T-helper 22 cell (primary cell): ENCODE results near the gene RTN4RL1.
A peak's percentile ranks its signal among the peaks of the same experiment; 100 is the strongest.
"Not testable (repeated sequence)": the region's sequence is repeated elsewhere in the genome, so short reads cannot be mapped to it uniquely, and the experiment has no call there.

Experiments
- DNase-seq: peaks from one replicate; pipeline ENCODE4 v3.0.0-alpha.2; 2020; ENCODE audit warnings: low read depth

RTN4RL1 gene

DNA sequence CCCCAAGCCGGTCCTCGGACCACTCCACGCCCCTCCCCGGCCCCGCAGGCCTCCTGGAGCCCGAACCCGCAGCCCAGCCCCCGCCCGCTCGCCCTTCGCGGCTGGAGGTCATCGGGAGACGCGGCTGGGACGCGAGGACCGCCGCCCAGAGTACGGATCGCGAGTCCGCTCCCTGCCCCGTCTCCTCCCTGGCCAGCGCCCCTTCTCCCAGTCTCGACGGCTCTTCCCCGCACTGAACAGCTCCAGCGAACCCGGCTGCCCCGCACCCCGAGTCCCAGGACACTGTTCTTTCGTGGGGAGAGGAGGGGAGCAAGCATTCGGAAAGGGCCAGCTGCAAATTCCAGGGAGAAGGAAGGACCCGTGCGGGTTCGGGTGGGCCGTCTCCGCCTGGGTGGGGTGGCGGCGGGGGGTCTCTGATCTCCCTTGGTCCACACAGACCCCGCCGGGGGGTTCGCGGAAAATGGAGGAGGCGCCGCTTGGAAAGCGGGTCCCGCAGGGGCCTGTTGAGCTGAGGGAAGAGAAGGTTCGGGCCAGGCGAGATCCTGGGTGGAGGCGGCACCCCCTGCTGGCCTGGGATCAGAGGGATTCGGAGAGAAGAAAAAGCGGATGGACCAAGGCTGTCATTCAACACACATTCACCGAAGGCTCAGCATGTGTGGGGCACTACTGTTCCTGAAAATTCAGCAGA is 632 bp upstream of the RTN4RL1 start:
- no peak for DNase-seq

- no peak for DNase-seq
Observed at GRCh38 chr17:2024572-2025219, 438 bp downstream of the RTN4RL1 start.

DNA sequence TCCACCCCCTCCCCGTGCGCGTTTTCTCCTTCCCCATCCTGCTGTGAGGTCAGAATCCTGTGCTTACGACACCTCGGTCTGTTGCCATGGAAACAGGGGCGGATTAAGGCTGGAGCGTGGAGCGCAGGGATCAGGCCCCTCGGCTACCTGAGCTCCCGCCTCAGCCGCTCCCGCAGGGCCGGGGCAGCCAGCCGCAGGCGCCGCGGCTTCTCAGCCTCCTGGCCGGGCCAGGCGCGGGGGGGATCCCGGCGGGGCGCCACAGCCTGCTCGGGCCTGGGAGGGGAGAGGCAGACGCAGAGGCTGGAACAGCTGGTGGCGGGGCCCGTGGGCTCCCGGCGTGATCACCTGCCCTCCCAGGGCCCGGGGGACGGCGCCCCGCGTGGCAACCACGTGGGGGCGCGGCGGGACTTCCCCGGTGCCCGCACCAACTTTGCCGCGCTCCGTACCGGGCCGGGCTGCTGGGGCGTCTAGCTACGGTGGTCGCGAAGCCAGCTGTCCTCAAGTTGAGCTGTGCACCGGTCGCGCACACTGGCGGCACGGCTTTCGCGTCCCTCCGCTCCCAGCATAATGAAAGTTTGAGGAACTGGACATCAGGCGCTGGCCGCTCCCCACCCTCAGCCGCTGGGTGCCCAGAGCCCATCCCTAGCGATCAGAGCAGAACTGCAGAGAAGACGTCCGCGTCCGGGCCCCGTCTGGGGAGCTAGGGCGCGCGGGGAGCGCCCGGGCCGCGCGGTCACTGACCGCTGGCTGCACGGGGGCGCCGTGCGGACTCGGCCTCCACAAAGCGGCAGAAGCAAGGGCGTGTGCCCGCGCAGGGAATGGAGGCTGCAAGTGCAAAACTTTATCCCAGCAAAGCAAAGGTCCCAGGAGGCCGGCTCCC is 1.2 kb downstream of the RTN4RL1 start:
- DNase-seq: peak; percentile 34

DNA sequence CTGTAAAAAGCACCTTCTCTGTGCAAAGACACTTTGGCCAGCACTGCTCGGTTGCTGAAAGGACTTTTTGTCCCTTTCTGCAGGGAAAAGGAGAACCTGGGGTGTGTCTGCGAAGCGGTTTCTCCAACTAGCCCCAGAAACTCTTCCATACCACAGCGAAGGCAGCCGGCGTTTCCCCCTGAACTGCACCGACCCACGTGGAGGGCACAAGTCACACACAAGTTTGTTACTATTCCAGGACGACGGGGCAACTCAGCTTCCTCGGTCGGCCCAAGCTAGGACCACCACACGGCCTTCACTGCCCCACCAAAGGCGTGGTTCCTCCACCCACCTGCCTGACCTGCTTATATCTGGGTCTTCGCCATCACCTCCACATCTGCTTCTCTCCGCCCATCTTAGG is 1.9 kb downstream of the RTN4RL1 start:
- DNase-seq: no peak

GRCh38 chr17:2022647-2023240 is 2.4 kb downstream of the RTN4RL1 start:
- DNase-seq: no peak

GRCh38 chr17:2020721-2021120 is 4.4 kb downstream of the RTN4RL1 start:
- DNase-seq: no peak

DNA sequence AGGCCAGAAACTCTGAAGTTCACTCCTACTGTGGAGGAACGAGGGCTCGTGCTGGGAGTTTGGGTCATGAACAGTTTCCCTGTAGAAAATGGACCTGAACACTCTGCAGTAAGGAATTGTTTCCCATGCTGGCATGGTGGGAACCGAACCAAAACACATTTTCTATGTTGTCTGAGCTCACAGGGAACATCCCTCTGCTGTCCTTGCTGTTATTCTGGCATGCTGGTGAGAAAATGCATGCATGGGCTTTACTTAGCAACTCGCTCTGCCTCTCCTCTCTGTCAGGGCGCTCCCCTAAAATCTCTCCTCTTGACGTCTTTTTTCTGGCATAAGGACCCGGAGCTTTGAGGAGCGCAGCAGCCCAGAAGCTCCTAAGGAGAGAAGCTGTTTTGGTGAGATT is 5.4 kb downstream of the RTN4RL1 start:
- DNase-seq: no peak

- no peak for DNase-seq
Observed at GRCh38 chr17:2018716-2019510, 6.2 kb downstream of the RTN4RL1 start.

- DNase-seq: no peak
Observed at GRCh38 chr17:2017274-2017941, 7.7 kb downstream of the RTN4RL1 start.

DNA sequence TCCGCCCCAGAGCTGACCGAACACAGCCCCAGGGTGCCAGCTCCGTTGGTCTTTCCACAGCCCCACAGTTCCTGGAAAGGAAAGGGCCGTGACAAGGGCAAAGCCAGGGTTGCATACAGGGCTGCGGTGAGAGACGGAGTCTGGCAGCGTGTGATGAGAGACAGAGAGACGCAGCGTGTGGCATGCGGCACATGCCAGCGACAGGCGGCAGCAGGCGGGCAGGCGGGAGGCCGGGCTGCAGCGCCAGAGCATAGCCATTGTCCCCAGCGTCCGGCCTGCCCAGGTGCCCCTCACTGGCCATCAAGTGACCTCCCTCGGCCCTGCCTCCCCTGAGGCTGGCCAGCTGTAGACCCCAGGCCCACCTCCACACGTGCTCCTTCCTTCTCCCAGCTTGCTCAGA is 8.6 kb downstream of the RTN4RL1 start:
- no peak for DNase-seq

DNA sequence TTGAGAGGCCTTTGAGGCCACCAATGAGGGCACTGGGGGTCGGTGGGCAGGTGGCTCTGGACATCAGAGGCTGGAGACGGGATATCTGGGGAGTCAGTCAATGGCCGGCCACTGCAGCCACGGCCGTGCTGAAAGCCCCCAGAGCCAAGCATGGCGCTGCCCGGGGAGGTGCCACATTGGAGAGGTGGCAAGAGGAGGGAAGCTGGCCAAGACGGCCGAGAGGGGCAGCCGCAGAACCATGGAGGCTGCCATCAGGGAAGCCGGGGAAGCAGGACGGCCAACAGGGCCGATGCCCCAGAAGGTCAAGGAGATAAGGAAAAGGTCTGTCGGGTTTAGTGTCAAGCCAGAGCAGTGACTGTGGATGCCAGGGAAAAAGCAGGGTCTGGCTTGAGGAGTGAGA is 9.8 kb downstream of the RTN4RL1 start:
- no peak for DNase-seq

DNA sequence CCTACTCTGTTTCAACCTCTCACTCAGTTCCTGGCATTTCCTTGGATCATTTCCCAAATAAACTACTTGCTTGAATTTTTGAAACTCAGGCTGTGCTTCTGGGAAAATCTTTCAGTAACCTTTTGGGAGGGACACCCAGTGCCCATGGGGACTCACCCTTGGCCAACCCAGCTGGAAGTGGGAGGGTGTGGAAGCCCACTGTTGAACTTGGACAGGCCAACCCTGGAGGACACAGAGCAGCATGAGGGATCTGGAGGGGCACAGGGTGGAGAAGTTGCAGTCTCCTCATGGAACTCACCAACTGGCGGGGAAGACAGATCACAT is 11.2 kb downstream of the RTN4RL1 start:
- no peak for DNase-seq

DNA sequence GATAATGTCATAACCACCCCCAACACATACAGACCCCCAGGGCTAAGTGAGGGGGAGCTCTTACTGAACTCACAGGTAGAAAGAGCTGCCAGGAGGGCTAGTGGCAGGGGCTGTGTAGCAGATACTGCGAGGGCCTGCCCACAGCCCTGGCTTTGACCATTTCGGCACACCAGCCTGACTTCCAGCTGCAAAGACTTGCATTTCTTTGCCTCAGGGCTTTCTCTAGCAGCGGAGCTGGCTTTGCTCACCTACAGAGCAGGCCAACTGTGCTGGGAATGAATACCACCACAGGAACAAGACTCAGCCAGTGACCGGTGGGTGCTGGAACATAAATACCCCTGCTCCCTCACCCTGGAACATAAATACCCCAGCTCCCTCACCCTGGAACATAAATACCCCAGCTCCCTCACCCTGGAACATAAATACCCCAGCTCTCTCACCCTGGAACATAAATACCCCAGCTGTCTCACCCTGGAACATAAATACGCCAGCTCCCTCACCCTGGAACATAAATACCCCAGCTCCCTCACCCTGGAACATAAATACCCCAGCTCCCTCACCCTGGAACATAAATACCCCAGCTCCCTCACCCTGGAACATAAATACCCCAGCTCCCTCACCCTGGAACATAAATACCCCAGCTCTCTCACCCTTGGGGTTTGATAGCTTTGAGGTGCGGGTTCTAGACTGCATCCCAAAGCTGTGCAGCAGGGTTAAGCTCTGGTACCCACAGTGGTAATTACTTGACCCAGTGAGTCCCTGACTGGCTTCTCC is 11.7 kb downstream of the RTN4RL1 start:
- DNase-seq: not testable (repeated sequence)

GRCh38 chr17:2012499-2012898 is 12.6 kb downstream of the RTN4RL1 start:
- no peak for DNase-seq

GRCh38 chr17:2011411-2012371 is 13.4 kb downstream of the RTN4RL1 start:
- no peak for DNase-seq

- no peak for DNase-seq
Observed at GRCh38 chr17:2009737-2010136, 15.4 kb downstream of the RTN4RL1 start.

DNA sequence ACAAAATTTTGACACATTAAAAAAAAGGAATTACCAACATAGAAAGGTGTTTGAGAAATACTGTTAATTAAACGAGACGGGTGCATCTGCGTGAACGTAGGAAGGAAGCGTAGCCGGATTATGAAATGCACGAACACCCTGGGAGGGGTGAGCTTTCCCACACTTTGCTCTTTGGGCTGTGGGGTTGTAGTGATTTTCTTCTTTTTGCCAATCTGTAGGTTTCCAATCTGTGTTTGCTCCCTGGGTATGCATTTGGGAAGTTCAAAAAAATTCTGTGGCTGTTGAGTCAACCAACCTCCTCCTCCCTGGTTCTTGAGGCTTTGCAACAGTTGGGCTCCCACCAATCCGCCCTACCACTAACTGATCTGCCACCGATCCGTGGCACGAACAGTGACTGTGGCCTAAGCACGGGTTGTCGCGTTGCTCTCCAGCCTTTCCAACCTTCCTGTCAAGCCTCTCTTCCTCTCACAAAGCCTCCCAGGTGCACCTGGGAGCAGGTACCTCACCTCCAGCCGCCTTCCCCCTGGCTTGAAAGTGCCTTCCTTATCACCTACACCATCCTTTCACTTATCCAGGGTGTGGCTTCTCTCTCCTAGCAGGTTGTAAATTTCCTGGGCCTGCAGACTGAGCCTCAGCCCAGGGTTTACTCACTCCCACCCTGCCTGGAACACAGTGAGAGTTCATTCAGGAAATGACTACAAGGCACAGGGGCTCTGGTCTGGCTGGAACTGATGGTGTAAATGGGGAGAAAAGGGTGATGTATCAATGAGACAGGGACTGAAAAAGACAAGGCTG is 16.6 kb downstream of the RTN4RL1 start:
- DNase-seq: no peak

- DNase-seq: no peak
Observed at GRCh38 chr17:2004435-2004952, 20.6 kb downstream of the RTN4RL1 start.
